ENCODE data around the gene SCRN2.

Gene SCRN2

DNA sequence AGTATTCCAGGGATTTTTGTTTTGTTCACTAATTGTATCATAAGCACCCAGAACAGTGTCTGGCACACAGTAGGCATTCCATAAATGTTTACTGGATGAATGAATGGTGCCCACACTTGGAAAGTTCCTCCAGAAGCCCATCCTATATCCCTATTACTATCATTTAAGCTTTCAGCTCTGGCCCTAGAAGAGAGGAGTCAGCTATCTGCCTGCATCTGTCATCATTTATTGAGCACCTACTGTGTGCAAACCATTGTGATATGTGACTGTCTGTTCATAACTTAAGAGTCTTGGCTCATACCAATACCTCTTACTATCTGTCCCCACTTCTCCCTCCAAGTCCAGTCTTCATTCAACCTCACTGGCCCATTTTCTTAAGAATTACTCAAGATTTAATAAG is 30.0 kb upstream of the SCRN2 start:
- no peak for DNase-seq

DNA sequence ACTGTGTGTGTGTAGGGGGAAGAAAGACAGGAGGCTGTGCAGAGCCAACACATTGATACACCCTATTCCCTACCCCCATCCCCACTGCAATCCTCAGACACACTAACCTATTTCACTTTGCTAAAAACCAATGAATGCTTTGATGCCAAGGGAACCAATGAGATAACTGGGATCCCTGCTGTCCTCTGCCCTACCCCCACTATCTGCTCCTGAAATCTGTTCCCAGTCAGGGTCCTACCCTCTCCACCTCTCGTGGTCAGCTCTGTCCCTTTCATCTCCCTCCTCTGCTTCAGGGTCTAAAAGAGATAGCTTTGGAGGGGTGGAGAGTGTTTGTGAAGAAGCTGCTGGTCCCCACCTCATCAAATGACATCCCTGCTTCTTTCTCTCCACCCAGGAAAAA is 29.0 kb upstream of the SCRN2 start:
- DNase-seq, result no peak

DNA sequence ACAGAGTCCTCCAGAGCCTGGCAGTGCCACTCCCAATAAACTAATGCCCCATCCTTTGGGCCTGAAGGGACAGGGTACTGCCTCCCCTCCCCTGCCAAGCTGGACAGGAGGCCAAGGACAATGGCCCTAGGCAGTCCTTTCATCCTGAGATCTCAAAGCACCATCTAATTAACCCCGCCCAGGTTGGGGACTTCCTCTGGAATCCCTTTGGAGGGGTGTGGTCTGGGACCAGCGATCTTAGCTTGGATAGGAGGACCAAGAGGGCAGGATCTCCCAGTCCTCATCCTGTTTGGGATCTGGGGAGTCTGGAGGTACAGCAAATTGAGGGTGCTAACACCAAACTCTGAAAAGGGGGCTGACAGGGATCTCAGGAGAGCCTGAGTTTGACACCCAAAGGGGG is 28.0 kb upstream of the SCRN2 start:
- DNase-seq, result no peak

DNA sequence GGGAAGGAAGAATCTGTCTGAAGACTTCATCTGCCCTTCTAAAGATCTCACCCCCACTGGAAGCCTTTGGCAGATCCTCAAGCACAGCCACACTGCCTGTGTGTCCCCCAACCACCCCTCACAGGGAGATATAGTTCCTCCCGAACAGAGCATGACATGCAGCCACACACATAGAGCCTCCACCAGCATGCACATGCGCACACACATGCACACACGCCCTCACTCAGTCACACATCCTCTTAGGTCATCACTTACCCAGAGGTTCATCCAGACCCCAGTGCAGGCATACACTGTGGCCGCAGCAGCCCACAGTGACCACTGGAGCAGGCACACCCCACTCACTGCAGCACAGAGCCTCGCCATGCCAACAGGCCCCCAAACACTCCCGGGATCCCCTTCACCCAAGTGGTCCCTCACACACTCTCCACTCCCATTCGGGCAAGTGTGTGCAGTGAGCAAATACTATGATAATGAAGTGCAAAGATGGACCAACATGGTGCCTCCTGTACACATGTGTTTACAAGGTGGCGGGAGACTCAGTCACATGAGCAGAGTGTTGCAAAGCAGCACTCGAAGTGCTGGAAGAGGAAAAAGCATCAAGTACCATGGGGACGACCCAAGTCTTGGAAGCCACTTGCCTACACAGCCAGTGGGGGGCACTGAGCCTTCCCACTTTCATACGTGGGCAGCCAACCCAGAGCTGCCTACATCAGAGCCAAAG is 26.9 kb upstream of the SCRN2 start:
- DNase-seq, result no peak

DNA sequence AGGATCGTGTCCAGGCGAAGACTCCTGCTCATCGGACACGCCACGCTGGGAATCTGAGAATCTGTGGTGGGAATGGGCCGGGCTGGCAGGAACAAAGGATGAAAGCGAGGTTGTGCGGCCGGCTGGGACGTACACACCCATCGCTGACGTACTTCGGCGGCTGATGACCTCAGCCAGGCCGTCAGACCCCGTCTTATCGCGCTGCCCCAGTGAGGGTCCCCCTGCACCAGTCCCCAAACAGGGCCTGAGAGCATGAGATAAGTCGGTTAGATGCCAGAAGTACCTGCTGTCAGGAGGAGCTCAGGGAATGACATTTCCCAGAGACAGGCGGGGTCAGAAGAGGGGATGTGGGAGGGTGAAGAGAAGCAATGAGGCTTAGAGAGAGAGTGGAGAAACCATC is 25.9 kb upstream of the SCRN2 start:
- no peak for DNase-seq

DNA sequence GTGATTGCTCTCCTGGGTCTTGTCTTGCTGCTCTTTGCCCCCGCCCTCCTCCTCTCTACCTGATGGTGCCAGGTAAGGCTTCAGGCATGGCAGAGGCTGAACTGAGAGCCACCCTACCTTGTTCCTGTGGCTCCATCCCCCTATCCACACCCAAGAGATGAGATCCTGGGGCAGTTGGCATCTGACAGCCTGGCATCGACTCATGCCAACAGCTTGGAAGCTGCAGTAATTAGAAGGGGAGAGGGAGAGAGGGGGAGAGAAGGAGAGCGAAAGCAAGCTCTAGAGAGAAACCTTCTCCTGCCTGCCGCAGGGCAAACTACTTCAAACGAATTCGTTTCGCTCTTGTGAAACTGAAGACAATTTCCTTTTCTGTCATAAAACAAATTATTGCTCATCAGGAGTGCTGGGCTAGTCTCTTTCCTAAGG is 23.7 kb upstream of the SCRN2 start:
- no peak for DNase-seq

DNA sequence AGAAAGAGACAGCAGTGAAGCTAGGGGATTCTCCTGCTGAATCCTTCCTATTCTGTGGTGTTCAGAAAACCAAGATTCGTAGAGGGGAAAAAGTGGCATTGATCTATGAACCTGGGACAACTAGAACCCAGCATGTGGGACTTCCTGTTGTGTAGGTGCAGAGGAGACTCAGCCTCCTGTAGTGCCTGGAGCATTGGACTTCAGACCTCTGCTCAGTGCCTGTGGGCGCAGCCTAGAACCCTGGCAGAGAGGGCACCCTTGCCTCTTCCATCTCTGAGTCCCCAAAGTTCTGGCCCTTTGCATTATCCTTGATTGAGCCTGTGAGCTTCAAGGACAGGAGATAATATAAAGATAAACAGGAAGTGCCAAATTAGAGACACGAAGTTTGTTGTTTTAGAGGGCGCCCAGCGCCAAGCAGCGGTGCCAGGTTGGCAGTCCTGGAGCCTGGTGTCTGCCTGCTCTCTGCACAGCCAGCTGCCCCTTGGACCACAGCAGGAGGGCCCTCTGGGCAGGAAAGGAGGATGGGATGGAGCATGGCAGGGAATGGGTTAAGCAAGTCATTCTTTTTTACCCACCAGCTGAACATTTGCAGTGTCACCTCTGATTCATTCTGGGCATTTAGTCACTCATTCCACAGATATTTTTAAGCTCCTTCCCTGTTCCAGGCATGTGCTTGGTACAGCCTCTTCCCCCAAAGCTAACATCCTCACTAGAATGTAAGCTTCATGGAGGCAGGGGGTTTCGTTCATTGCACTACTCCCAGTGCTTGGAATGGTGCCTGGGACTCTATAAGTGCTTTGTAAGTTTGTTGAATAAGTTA is 21.8 kb upstream of the SCRN2 start:
- DNase-seq, result no peak

DNA sequence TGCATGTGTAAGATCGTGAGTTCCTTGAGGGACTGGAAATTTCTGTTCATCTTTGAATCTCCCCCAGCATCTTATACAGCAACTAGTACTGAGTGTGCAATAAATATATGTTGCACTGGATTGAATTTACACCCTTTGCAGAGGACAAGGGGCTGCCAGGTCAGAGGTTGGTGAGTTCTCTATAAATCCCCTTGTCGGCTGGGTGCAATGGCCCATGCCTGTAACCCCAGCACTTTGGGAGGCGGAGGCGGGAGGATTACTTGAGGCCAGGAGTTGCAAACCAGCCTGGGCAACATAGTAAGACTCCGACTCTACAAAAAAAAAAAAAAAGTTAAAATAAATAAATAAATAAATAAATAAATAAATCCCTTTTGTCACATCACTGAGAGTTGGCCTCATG is 19.3 kb upstream of the SCRN2 start:
- no peak for DNase-seq

DNA sequence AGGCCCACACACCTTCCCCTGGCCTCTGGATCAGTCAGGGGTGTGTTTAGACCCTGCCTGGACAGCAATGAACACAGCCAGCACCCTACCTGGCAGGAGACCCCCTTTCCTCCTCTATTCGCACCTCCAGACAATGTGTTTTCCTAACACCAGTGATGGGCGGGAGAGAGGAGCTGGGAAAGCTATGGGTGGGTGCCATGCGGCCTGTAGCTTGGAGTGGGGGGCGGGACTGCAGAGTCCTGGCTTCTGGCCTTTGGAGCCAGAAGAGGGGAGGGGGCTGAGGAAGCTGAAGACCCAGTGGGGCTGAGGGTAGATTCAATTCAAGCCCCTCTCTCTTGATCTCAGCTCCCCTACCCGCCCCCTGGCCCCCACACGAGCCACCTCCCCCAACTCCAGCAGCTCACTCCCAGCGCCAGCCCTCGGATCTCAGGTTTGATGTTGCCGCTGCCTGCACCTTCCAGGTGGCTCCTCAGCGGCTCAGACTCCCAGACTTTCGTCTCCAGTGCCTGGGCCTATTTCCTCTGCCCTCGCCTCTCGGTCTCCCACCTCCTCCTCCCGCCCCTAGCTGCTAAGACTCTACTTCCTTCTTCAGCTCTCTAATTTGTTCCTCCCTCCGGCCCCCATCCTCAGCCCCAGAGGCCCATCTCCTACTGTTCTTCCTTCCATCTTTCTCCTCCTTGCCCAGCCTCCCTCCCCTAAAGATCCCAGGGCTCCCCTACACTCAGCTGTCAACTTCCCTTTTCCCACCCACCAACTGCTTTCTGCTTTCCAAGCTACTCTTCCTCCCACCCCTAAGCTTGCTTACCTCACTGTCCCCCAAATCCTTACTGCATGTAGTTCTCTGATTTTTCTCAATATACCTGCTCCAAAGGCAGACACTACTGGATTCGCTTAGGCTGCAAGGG is 16.7 kb upstream of the SCRN2 start:
- no peak for DNase-seq

DNA sequence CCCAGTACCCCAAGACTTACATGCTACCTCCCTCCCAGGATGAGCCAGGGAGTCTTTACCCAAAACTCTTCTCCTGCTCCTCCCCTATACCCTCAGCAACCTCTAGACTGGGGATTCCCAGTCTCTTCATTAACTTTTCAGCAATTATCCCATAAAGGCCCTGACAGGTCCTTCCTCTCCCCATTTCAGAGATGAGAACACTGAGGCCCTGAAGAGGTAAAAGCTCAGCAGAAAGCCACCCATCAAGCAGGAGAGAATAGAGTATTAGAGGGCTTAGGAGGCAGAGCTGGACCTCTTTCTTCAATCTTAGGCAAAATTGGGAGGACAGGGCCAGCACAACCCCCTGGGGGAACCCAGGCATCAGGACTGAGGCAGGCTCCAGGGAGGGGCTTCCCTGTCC is 15.8 kb upstream of the SCRN2 start:
- DNase-seq, result no peak

DNA sequence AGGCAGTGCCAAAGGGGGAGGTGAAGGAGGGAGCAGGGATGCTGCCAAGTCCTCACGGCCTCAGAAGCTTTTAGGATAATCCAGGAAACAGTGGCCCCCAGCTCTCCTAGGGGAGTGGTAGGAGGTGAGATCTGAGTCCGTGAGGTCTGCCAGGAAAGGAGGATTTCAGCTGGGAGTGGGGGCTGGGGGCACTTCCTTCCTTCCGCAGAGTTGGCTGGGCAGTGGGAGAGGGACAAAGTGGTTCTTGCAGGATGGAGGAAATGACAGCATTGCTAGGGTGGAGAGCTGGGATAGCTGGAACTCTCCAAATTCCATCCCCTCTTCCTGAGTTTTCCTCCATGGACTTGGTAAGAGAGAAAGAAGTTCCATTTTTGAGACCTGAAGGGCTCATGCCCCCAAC is 14.7 kb upstream of the SCRN2 start:
- no peak for DNase-seq

DNA sequence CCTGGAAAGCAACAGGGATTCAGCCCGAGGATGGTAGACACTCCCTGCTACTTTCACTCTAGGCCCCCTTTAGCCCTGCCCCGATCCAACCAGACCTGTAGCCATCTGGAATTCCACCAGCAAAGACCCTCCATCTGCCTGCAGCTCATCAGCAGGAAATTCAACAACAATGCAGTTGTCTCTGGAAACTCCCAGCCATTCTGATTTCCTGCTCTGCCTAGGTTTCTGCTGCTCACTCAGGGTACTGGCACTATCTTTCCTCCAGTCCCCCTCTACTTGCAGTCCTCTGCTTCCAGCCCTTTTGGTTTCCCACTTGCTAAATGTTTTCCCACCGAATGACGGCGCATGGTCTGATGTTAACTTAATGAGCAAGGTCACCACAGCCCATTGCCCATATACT is 12.5 kb upstream of the SCRN2 start:
- no peak for DNase-seq

DNA sequence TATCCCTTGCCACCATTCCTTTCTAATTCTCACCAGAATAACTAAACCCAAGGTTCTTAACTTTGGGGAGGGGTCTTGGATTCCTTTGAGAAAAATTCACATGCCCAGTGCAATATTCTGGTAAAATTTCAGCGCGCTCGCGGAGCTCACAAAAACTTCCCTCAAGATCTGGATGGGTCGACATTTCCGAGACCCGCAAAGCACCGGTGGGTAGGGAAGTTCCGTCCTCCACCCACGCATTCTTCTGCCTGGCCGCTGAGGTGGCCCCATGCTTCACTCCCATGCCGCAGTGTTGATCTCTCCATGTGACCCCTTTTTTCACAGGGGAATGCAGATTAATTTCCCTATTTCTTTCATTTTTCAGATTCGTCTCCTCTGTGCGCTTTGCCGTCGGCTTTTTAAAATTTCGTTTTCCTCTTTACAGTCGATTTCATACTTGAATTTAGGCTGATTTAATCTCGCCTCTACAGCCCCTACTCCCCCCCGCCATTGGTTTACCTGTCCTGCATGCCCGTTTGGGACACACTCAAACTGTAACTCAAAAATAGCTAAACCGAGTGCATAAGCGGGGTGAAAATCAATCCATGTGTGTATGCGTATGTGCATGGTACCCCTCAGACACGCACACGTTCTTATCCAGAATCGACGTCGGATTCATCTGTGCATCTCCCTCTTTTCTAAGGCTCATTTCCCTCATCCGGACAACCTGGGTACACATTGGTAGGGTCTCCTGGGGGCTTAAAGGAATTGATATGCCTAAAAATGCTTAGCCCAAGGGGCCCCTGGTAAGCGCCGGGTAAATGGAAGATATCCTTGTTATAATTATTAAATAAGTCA is 11.3 kb upstream of the SCRN2 start:
- no peak for DNase-seq

DNA sequence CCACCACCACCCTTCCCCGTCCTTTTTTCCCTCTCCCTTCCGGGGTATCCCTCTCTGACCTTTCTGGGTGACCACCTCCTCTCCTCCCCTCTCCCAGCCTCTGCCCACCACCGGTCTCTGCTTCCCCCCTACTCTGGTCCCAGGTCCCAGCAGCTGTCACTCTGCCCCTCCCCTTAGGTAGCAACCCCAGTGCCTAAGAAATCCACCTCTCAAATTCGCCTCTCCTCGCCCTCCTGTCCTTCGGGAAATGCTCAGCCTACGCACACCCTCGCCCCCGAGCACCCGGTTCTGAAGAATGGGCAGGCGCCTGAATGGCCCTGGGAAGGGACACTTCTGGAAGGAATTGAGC is 10.7 kb upstream of the SCRN2 start:
- DNase-seq, result no peak

DNA sequence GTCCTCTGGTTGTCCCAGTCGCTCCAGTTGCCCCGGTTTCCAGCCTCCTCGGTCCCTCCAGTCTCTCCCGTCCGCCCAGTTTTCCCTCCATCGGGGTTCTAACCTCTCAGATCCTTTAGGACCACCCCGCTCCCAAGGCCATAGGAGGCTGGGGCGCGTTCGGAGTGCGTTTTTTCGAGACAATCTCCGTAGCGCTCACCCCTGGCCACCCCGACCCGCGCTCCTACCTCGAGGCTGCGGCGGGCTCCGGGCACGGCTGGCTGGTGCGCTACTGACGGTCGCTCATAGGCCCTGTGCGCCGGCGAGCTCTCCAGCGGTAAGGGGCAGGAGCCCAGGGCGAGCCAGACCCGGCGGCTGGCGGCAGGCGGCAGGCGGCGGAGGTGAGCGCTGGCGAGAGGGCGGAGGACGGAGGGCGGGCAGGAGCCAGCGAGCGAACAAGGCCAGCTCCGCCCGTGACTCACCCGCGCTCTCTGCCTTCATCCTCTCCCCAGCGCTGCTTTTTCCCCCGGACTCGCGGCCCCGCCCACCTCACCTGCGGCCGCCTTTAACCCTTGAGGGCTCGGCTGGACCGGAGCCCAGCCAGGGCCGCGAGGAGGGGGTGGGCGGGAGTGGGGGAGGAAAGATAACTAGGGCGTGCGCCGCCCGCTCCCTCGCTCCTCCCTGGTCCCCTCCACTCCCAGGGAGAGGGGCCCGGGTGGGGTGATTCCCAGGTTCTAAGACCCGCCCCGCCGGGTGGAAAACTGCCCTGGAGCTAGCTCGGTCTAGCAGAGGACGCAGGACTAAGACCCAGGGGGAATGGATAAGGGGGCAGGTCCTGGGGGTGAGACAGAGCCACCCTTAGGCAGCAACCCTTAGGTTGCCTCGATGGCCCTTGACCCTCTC is 9.9 kb upstream of the SCRN2 start, which contains the start of gene SP6:
Gene SP6 (minus strand): TSS at position 472 of the 882 bp plus-strand sequence. CDS start 2,734 bp downstream, outside the sequence.
- DNase-seq, result no peak

DNA sequence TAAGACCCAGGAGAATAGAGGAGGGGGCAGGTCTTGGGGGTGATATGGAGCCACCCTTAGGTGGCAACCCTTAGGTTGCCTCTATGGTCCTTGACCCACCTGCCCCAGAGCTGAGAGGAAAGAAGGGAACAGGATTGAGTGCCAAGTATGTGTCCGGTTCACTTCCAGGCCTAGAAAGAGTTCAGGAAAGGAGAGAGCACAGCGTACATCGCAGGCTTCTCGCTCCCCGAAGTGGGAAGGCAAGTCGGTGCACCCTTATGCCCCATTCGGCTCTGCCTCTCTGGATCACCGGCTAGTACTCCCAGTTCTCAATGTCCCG is 9.3 kb upstream of the SCRN2 start:
- no peak for DNase-seq

DNA sequence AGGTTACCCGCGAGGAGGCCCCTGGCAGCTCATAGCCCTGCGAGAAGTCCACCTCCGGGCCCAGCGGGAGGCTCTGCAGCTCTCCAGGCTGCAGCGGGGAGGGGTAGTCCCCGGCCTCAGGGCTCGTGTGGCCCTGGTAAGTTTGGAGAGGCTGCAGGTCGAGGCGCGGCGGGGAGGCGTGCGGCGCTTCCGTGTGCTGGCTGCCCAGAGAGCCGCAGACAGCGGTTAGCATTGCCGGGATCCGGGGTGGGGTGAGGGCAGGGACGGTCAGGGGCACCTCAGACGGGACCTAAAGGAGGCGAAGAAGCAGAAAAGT is 7.1 kb upstream of the SCRN2 start:
- DNase-seq, result no peak

DNA sequence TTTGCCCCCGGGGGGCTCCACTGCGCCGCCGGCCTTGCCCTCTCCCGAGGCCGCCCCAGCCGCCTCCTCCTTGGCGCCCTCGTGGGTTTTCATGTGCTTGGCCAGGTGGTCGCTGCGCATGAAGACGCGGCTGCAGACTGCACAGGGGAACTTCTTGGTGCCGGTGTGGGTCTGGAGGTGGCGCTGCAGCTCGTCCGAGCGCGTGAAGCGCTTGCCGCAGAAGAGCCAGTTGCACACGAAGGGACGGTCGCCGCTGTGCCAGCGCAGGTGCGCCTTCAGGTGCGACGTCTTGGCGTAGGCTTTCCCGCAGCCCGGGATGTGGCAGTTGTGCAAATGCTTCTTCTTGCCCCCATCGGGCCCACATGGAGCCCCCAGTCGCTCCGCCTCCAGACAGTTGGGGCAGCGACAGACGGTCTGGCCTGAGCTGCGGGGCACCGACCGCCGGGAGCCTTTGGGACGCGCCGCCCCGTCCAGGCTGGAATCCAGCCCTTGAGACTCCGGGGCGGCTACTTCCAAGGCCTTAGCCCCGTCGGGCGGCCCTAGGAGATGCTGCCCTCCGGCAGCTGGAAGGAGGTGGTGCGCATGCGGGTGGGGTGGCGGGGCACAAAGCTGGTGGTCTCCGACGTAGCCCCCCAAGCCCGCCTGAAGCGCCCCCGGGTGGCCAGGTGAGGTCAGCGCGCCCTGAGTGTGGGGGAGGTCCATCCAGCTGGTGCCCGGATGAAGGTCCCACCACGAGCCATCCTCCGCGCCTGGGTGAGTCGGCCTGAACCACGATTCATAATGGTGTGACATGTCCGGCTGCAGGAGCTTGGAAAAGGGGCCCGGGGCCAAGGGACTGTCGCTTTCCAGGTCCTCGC is 6.5 kb upstream of the SCRN2 start:
- no peak for DNase-seq

DNA sequence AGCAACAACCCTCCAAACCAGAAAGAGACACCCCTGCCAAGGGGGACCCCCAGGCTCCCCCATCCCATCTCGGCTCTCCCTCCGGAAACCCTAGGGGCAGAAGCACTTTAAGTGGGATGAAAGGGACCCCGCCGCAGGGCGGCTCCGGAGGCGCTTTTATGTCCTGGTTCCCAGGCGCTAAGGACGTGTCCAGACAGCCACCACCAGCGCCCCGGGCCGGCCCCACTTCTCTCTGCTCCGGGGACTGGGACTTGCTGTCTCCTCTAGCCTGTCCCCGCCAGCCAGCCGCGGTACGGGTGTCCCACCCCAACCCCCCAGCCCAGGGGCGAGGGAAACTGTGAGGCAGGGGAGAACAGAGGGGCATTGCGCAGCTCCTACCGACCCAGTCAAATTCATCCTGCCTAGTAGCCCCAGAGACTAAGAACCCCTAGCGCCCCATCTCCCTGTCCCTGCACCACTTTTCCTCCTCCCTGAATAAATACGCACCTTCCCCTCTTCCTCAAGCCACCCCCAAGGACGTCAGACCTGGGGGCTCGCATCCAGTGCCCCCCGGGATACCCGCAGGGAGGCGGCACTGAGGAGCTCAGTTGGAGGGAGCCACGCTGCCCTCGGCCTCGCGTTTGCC is 5.8 kb upstream of the SCRN2 start:
- no peak for DNase-seq

DNA sequence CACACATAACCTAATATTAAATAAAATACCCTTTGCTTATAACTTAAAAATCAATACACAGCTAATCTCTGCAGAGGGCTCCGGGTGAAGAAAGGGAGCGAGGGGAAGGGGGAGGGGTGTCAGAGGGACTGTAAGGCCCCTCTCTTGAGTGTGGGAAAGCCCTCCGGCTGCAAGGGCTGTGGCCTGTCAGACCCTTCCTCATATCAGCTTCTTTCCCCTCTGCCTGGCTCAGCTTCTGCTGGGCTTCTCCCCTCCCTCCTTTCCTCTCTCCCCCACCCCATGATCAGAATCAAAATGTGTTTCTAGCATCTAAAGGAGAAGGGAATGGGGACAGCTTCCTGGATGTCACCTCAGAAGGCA is 4.6 kb upstream of the SCRN2 start:
- no peak for DNase-seq

Measured in right hindlimb (tissue), 1 donor.